ENCODE results near the gene MICAL3.
"Not testable (repeated sequence)": the region's sequence is repeated elsewhere in the genome, so short reads cannot be mapped to it uniquely, and the experiment has no call there.

Gene MICAL3

GRCh38 chr22:17772249-17772957, 252.0 kb downstream of the MICAL3 start:
- in situ Hi-C loops (cut with HindIII; ENCODE audit: low sequenced_read_pairs), result no loop called here

GRCh38 chr22:17770180-17771077, 253.9 kb downstream of the MICAL3 start:
- in situ Hi-C loops (cut with HindIII; ENCODE audit: low sequenced_read_pairs), result no loop called here

- in situ Hi-C loops (cut with HindIII; ENCODE audit: low sequenced_read_pairs), result no loop called here
These were observed 254.7 kb downstream of the MICAL3 start for GRCh38 chr22:17769716-17770082.

- in situ Hi-C loops (cut with HindIII; ENCODE audit: low sequenced_read_pairs), result no loop called here
These were observed 255.2 kb downstream of the MICAL3 start for GRCh38 chr22:17769013-17769715.

- in situ Hi-C loops (cut with HindIII; ENCODE audit: low sequenced_read_pairs), result no loop called here
These were observed 256.9 kb downstream of the MICAL3 start for GRCh38 chr22:17767233-17768065.

GRCh38 chr22:17764852-17765251, 259.5 kb downstream of the MICAL3 start:
- in situ Hi-C loops (cut with HindIII; ENCODE audit: low sequenced_read_pairs), result not testable (repeated sequence)

- in situ Hi-C loops (cut with HindIII; ENCODE audit: low sequenced_read_pairs), result no loop called here
These were observed 260.3 kb downstream of the MICAL3 start for GRCh38 chr22:17764036-17764435.

- in situ Hi-C loops (cut with HindIII; ENCODE audit: low sequenced_read_pairs), result not testable (repeated sequence)
These were observed 260.9 kb downstream of the MICAL3 start for GRCh38 chr22:17763442-17763841.

GRCh38 chr22:17761138-17761488, 263.2 kb downstream of the MICAL3 start:
- in situ Hi-C loops (cut with HindIII; ENCODE audit: low sequenced_read_pairs), result no loop called here

GRCh38 chr22:17754233-17754925, 270.0 kb downstream of the MICAL3 start:
- in situ Hi-C loops (cut with HindIII; ENCODE audit: low sequenced_read_pairs), result no loop called here

- in situ Hi-C loops (cut with HindIII; ENCODE audit: low sequenced_read_pairs), result no loop called here
These were observed 270.9 kb downstream of the MICAL3 start for GRCh38 chr22:17753401-17753989.

GRCh38 chr22:17751596-17751995, 272.8 kb downstream of the MICAL3 start:
- in situ Hi-C loops (cut with HindIII; ENCODE audit: low sequenced_read_pairs), result no loop called here

- in situ Hi-C loops (cut with HindIII; ENCODE audit: low sequenced_read_pairs), result no loop called here
These were observed 274.6 kb downstream of the MICAL3 start for GRCh38 chr22:17749605-17750395.

GRCh38 chr22:17748555-17749353, 275.6 kb downstream of the MICAL3 start:
- in situ Hi-C loops (cut with HindIII; ENCODE audit: low sequenced_read_pairs), result no loop called here

- in situ Hi-C loops (cut with HindIII; ENCODE audit: low sequenced_read_pairs), result no loop called here
These were observed 277.4 kb downstream of the MICAL3 start for GRCh38 chr22:17746916-17747315.

- in situ Hi-C loops (cut with HindIII; ENCODE audit: low sequenced_read_pairs), result no loop called here
These were observed 279.9 kb downstream of the MICAL3 start for GRCh38 chr22:17744430-17744829.

GRCh38 chr22:17743661-17744411, 280.5 kb downstream of the MICAL3 start:
- in situ Hi-C loops (cut with HindIII; ENCODE audit: low sequenced_read_pairs), result no loop called here
